SH-SY5Y (cell line): ENCODE results near the gene ABCA12.

Experiments used
- GATA2 ChIP-seq: IDR thresholded peaks from 2 replicates; pipeline ENCODE4 v1.6.1; 2011; ENCODE audit warnings: mild to moderate bottlenecking, low read depth, low read length
- GATA3 ChIP-seq: IDR thresholded peaks from 2 replicates; pipeline ENCODE4 v1.6.1; 2011; ENCODE audit warnings: low read depth, mild to moderate bottlenecking, low read length, moderate library complexity

GRCh38 chr2:214987261-214987660 lies 151.2 kb downstream of the ABCA12 start:
- no peak for TF ChIP-seq GATA2
- no peak for TF ChIP-seq GATA3
